Activated T-cell treated with anti-CD3 and anti-CD28 coated beads for 48 hours (primary cell): ENCODE results near the gene CAMK1D.
A peak's percentile ranks its signal among the peaks of the same experiment; 100 is the strongest.

Source experiments
- DNase-seq: peaks from one replicate; pipeline ENCODE4 v3.0.0-alpha.2; 2020; ENCODE audit warnings: low read depth

The CAMK1D gene

DNA sequence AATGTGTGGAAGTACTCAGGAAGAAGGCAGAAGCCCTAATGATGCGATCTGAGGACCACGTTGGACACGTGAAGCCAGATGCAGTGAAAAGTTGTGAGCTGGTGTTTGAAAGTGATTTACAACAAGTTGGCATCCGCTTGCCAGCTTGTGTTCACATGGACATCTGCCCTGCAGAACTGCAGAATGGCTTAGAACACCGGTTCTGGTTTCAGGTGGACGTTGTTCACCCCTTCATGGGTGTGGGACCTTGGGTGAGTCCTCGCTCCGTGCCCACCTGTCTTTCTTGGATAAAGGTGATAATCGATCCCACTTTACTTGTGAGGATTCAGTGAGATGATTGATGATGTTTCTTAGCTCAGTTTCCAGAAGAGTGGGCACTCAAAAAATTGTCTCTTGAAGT is 53.8 kb downstream of the CAMK1D start:
- no peak for DNase-seq

DNA sequence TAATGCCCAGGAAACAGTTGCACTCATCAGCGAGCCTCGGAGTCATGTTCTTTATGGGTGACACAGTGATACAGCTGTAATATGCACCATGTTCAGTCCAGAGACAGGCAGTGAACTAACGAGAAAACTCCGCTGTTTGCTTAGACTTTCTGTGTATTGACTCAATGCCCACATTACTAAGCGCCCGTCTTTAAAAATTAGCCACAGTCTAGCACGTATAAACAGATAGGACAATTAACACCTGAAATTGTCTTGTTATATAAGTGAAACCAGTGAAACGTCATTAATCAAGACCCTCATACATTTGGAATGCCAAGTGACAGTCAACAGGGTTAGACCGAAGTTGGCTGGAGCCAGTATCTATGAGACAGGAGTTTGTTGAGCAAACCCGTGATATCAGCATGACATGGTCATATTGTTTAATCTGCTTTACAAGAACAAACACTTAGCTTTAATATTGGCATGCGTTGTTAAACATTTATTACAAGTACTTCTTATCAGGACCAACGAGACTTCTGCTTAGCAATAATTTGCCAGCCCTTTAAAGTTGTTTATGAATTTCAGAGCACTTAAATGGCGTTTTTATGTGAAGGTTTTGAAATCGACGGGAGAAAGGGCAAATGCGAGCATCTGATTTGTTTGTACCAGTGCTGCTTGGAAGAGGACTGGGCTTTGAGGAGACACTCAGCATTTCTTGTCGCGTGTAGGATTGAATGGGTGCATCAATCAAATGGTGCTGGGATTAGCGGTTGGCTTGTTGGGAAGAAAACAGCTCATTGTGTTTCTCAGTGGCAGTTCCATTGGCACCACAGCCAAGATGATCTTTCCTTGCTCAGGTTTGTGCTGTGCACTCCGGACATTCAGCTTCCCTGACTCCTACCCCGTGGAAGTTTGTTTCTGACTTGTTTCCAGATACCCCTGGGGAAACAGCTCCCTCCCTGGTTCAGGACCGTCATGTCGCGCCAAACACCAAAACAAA is 56.3 kb downstream of the CAMK1D start:
- DNase-seq: no peak

DNA sequence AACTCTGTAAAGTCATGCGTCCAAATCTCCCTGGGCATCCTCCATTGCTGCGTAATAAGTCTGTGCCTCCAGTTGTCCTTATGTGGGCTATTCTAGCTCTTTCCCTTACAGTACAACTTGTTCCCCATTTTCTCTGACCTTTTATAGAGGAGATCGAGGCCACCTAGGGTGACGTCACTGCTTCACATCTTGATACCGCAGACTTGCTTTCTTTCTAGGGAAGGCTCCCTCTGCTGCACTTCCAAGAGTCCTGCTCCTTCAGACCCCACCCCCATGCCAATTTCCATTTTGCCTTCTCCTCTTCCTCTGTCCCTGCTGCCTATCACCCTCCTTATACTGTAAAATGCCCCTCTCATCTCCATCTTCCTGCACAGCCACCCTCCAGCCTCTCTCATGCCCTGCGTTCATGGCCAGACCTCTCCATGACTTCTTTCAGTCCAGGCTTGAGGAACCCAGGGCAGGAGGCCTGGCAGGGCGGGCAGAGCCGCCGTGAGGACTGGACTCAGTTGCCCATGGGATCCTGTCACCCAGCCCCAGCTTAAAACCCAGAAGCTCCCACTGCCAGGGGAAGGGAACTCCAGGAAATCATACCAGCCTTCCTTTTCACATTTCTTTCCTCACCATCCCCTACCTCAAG is 57.5 kb downstream of the CAMK1D start:
- DNase-seq: no peak

DNA sequence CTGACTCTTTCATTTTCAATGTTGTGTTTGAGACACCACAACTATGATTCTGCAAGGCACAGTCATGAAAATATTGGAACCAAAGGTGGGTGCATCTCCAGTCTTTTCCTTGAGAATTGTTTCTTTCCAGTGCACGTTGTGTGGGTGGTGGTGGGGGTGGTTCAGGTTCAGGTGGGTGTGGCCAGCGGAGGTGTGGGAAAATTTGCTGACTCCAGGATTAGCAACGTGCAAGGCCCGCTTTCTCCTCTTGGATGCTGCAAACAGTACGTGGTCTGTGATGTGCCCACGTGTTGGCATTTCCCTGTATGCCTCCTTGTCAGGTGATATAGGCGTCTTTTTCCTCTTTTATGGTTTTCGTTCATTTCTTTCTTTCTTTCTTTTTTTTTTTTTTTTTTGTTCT is 59.1 kb downstream of the CAMK1D start:
- no peak for DNase-seq

DNA sequence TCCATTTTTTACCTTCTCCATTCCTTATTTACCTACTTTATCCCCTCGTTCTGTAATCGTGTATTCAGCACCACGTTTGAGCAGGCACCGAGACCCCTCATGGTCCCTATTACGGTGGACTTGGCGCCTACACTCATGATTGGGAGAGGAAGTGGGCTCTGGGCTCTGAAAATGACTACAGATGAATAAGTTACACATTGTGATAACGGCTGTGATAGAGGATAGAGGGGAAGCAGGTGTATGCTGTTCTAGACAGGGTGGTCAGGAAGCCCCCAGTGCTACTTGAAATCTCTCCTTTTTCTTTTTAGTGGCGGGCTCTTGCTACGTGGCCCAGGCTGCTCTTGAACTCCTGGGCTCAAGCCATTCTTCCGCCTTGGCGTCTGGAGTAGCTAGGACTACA is 59.8 kb downstream of the CAMK1D start:
- no peak for DNase-seq

DNA sequence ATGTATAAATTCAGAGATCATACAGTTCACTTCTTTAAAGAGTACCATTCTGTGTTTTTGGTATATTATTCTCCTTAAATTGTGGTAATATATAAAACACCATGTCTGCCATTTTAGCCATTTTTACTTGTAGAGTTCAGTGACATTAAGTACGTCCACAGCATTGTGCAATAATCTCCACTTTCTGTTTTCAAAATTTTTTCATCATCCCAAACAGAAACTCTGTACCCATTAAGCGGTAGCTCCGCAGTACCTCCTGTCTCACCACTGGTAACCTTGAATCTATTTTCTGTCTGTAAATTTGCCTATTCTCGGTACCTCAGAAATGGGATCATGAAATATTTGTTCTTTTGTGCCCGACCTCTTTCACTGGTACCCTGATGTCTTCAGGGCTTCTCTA is 60.3 kb downstream of the CAMK1D start:
- DNase-seq: no peak

DNA sequence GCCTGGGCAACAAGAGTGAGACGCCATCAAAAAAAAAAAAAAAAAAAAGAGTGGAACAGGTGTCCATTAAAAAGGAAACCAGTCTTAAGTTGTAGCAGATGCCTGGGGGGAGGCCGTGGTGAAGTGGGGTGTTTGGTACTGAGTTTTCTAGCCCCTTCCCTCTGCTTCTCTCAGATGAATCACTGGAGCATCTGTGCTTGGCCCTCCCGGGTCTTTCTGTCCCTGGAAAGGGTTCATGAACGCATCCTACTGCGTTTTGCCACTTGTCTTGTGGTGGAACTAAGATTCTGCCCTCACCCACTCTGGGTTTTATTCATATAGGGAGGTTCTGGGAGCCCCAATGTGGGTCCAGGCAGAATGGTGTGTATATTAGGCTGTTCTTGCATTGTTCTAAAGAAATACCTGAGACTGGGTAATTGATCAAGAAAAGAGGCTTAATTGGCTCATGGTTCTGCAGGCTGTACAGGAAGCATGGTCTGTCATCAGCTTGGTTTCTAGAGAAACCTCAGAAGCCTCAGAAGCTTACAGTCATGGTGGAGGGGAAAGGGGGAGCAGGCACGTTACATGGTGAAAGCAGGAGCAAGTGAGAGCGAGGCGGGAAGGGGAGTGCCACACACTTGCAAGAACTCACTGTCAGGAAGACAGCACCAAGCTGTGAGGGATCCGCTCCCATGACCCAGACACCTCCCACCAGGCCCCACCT is 63.5 kb downstream of the CAMK1D start:
- DNase-seq: peak; percentile 41

DNA sequence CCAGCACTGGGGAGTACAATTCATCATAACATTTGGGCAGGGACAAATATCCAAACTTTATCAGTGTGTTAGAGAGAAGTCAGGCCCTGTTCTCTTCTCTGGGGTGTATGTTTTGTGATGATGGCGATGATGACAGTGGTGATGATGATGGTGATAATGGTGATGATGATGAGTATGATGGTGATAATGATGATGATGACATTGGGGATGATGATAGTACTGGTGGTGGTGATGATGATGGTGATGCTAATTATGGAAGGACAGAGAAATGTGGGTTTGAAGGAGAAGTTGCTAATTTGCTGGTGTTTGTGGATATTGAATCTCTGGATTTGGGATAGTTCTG is 64.0 kb downstream of the CAMK1D start:
- no peak for DNase-seq

DNA sequence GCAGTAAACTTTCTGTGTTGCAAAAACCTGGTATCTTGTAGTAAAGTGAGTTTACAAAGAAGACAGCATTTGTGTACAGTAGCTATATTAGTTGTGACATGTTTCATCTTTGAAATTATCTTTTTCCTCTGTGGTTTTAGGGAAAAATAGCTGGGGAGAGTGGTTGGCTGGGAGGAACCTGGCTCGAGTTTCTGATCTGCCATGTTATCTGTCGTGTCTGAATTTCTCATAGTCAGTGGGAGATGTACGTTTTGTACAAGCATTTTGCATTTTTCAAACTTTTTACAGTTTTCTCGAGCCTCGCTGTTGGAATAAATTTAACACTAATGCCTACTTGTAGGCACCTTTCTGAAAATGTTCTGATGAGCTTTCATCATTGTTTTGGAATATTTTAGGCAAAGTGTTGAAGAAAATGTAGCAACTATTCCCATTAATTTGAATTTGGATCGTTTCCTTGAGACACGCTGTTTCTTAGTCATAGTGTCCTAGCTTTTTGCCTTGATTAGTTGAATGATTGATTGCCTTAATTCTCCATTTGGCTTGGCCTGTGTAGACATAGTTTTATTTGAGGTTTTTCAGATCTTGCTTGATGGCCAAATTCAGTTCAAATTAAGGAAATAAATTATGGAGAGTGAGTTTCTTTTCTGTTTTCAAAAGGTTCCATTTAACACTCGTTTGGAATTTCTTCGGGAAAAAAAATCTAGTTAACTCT is 65.1 kb downstream of the CAMK1D start:
- no peak for DNase-seq

DNA sequence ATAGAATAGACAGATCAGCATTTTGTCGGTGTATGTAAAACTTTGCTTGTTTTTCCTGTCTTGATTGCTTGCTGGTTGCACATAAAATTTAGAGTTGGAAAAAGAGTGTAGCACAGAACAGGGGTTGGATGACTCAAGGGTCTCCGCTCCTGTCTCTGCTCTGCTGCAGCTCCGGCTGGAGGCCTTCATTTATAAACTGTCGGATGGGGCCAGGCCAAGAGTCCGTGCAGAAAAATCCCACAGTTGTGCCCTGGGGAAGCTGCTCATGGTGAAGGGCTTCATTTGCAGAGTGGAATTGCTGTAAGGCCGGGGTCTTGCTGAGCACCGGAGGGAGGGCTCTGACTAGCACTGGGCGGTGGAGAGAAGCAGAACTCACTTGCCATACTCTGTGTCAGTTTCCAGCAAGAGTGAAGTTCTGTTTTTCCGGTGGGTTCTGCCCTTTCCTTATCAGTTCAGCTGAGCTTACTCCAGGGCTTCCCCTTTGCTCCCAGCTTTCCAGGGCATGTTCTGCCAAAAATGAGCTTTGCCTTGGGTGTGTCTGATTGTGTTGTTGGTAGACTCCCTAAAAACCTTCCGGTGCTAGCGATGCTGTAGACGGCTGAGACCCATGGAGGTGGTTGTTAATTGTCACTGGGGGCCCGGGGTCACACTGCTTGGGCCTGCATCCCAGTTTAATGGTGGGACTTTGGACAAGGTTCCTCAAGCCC is 67.2 kb downstream of the CAMK1D start:
- no peak for DNase-seq

DNA sequence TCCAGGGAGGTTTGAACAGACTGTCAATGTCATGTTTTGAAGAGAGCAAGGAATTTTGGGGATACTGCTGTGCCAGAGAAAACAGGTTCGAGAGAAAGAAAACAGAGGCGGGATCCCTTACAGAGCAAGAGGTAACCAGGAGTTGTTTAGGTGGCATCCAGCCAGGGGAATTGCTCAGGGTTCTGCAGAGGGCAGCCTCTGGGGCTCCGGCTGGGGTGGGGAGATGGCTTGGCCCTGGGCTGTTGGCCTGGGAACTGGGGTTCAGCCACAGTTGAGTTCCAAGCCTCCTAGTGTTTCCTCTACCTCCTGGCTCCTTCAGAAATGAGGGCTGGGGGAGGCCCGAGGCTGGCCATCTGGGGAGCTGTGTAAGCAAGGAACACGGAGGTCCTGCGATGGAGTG is 68.0 kb downstream of the CAMK1D start:
- no peak for DNase-seq

DNA sequence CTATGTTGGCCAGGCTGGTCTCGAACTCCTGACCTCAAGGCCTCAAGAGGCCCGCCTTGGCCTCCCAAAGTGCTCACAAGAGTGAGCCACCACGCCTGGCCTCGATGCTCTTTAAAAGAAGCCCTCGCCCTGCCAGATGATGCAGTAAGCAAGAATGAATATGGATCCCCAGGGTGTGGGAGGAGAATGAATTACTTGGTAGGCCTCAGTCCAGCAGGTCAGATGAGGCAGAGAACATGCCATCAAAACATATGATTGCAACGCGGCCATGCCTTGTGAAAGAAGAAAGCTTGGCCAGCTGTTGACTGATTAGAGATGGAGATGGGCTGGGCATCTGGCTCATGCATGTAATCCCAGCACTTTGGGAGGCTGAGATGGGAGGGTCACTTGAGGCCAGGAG is 68.7 kb downstream of the CAMK1D start:
- DNase-seq: no peak

DNA sequence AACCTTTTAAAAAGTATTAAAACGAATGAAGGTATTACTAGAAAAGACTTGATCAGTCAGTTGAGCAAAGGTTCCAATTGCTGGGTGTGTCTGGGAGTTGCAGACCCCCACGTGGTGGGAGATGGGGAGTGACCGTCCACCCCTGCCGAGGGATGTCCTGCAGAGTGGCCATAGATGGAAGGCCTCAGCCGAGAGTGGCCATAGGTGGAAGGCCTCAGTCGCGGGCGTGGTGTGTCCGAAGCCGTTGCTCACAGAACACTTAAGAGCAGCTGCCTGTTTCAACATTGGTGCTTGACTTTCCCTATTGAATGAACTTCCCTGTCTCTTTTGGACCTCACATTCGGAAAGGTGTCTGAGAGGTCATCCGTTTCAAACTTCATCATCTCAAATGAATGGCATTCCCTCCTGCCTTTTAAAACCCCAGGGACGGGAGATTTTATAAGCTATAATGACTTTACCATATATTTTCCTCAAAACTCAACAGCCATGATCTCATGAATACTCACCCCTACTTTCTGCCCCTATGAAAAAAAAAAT is 69.4 kb downstream of the CAMK1D start:
- DNase-seq: no peak

DNA sequence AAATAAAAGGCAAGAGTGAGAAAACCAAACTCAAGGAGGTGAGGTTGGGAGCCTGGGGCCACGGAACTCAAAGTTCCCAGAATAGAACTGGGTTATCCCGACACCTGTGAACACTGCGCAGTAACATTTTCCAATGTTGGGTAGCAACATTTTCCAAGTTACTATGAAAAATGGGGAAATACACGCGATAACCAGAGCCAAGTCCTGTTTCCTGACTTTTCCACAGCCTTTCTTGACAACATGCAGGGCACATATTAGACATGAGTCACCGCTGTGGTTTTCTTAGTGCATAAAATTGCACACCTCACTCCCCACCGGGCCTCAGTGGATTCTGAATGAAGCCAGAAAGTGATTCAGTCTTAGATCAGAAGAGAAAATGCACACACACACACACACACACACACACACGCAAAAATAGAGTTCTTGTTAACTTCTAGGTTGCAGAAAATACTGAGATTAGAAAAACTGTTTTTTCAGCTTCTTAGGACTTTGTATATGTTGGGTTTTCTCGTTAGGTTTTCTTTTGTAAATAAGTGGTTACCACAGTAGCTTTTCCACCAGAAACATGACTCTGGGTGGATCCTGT is 70.0 kb downstream of the CAMK1D start:
- peak; percentile 65 for DNase-seq

DNA sequence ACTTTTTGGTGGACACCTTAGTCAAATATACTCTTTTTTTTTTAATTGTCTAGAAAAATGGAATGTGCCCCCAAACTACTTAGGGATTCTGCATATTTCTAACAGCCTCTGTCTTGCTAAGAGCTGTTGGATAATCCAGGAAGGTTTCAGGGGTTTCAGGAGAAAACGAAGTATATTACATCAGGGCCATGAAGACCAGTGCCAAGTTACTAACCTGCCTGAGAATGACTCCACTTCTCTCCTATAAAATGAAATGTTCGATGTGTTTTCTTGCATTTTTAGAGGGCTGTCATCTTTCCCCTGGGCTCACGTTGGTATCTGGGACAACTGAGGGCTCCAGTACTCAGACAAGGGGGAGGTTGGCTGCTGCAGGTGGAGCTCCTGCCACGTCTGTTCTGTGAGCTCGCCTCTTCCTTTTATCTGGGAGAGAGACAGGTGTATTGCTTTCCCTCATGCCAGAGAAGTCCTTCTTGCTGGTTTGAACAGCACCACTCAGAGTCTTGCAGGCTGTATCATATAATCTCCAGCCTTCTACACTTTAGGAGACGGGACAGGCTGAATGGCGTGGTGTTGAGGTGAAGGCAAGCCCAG is 71.3 kb downstream of the CAMK1D start:
- no peak for DNase-seq

DNA sequence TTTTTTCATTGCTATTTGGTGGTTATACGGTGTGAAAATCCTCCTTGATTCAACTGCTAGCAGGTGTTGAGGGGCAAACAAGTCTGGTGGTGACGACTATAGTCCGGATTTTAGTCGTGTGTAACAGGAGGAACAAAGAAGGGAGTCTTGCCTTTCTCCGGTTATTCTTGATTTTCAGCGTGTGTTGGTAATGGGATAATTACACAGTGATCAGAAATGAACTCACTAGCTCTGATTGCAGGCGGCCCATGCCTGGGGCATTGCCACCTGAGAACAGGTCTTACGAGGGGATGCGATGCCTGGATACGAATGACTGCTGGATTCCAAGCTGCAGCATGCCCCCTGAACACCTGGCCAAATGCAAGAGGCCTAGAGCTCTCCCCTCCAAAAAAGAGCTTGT is 72.8 kb downstream of the CAMK1D start:
- no peak for DNase-seq

DNA sequence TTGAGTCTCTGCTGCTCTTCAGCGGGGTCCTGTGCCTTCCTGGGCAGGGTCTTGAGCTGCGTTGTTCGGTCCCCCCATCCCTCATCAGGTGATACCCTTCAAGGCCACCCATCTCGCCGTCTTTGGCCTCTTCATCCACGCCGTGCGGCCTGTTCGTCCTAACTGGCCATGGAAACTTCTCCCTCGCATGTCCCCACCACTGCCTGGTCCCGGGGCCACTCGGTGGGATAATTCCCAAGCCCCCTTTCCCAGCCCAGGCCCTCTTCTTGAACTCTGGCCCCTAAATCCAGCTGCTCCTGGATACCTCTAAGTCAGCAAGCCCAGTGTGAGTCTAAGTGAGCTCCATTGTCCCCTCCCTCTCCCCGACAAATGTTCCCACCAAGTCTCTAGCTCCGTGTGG is 74.5 kb downstream of the CAMK1D start:
- no peak for DNase-seq

DNA sequence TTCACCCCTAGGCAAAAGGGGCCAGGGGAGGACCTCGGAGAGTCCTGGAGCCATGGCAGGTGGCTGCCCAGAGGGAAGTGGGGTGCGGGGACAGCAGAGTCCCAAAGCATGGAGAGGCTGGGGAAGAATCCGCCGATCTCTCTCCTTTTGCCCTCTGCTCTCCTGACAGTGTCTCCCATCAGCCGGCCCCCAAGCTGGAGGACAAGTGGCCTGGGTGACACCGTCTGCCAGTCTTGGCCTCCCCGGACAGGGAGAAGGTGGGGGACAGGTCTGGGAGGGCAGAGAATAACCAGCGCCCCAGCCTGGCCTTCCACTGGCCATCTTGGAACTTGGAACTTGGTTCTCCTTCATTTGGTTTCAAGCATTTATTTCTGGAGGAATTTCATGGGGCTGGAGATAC is 77.9 kb downstream of the CAMK1D start:
- DNase-seq: no peak

DNA sequence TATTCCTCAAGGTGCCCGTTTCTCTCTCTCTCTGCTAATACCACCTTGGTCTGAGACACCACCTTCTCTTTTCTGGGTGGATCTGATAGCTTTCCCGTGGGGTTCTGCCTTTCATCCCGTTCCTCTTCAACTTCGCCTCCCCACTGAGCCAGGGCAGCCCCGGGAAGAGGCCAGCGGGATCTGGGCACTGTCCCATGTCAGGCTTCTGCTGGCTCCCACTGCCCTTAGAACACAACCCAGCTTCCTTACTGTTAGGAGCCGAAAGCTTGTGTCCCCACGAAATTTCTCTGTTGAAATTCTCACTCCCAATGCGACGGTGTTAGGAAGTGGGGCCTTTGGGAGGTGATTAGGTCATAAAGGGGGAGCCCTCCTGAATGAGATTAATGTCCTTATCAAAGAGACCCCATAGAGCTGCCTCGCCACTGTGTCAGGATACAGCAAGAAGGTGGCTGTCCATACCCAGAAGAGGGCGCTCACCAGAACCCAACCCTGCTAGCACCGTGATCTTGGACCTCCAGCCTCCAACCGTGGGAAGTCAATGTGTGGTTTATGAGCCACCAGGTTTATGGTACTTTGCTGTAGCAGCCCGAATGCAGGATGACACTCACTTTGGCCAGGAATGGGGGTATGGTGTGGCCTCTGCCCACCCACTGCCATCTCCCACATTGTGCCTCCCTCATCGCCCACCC is 79.2 kb downstream of the CAMK1D start:
- DNase-seq: no peak

DNA sequence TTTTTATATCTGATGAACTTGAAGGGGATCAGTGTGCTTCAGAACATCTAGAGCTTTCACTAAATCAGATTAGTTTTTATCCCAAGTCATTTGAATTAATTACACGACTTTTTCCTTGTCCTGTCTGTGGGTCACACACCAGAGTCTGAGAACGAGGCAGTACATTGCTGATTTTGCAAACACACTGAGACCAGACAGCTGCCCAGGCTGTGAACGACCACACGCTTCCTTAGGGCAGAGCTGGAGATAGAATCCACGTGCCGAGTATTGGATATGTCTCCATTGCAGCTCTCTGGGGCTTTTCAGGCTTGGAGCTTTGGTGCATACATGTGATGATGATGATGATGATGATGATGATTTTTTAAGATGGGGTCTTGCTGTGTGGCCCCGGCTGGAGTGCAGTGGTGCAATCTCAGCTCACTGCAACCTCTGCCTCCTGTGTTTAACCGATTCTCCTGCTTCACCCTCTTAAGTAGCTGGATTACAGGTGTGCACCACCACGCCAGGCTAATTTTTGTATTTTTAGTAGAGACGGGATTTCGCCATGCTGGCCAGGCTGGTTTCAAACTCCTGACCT is 81.1 kb downstream of the CAMK1D start:
- no peak for DNase-seq
